ENCODE measurements around the gene BARX2.

The BARX2 gene

DNA sequence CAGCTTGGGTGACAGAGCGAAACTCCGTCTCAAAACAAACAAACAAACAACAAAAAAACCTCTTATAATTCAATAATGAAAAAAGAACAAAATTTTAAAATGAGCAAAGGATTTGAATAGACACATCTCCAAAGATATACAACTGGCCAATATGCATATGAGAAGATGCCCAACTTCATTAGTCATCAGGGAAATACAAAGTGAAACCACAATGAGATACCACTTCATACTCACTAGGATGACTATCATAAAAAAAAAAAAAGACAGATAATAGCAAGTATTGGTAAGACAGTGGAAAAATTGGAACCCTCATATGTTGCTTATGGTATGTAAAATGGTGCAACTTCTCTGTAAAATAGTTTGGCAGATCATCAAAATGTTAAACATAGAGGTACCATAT is 28.7 kb upstream of the BARX2 start:
- no peak overlapping the region for H3K4me3 ChIP-seq (ENCODE audit: low read length)
- TF ChIP-seq, protein P1, sequence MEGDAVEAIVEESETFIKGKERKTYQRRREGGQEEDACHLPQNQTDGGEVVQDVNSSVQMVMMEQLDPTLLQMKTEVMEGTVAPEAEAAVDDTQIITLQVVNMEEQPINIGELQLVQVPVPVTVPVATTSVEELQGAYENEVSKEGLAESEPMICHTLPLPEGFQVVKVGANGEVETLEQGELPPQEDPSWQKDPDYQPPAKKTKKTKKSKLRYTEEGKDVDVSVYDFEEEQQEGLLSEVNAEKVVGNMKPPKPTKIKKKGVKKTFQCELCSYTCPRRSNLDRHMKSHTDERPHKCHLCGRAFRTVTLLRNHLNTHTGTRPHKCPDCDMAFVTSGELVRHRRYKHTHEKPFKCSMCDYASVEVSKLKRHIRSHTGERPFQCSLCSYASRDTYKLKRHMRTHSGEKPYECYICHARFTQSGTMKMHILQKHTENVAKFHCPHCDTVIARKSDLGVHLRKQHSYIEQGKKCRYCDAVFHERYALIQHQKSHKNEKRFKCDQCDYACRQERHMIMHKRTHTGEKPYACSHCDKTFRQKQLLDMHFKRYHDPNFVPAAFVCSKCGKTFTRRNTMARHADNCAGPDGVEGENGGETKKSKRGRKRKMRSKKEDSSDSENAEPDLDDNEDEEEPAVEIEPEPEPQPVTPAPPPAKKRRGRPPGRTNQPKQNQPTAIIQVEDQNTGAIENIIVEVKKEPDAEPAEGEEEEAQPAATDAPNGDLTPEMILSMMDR (conservative IDR thresholded peaks at IDR 0.05; ENCODE audit: low read depth, low read length) = no peak
- DNase-seq (ENCODE audit: low read depth) = no peak

DNA sequence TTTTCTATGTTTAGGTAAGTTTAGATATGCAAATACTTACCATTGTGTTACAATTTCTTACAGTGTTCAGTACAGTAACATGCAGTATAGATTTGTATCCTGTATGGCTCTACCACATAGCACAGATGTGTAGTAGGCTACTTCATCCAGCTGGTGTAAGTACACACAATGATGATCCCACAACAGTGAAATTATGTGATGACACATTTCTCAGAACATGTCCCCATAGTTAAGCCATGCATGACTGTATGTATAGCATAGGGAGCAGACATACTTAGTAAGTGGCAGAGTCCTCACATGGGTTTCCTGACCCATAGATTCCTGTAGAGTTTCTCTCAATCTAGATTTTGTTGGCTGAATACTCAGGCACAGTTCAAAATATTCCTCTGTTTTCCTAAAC is 26.8 kb upstream of the BARX2 start:
- no peak overlapping the region for H3K4me3 ChIP-seq (ENCODE audit: low read length)
- no peak for DNase-seq (ENCODE audit: low read depth)
- TF ChIP-seq, protein P1 (conservative IDR thresholded peaks at IDR 0.05; ENCODE audit: low read depth, low read length) = no peak

DNA sequence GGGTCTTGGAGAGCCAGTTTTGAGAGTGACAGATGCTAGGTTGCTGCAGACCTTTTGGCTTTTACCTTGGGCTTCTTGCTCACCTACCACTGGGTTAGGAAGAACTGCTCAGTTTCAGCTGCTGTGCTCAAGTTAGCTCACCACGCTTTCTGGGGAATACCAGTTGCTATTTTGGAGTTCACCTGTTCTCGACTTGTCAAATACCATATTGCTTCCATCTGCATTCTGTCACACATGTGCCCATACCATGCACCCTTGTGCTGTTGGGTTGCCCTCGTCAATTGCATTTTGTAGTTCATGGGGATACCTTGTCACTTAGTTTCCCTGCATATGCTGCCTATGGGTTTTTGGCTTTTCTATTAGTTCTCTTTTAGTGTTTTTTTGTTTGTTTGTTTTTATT is 23.0 kb upstream of the BARX2 start:
- H3K4me3 ChIP-seq (ENCODE audit: low read length) = no peak overlapping the region
- no peak for DNase-seq (ENCODE audit: low read depth)
- TF ChIP-seq, protein P1 (conservative IDR thresholded peaks at IDR 0.05; ENCODE audit: low read depth, low read length) = no peak

DNA sequence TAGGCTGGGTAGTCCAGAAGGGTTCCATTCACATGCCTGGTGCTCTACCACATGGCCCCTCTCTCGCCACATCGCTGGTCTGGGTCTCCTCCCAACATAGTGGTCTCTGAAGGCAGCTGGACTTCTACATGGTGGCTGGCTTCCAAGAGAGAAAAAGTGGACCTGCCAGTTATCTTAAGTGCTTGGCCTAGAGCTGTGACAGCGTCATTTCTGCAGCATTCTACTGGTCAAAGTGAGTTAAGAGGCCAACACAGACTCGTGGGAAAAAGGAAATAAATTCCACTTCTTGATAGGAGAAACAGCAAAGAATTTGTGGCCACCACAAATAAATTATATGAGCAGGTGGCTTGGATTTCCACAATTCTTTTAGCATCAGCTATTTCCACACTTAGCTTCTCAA is 21.0 kb upstream of the BARX2 start:
- H3K4me3 ChIP-seq (ENCODE audit: low read length) = no peak overlapping the region
- DNase-seq (ENCODE audit: low read depth) = no peak
- TF ChIP-seq, protein P1 (conservative IDR thresholded peaks at IDR 0.05; ENCODE audit: low read depth, low read length) = no peak

DNA sequence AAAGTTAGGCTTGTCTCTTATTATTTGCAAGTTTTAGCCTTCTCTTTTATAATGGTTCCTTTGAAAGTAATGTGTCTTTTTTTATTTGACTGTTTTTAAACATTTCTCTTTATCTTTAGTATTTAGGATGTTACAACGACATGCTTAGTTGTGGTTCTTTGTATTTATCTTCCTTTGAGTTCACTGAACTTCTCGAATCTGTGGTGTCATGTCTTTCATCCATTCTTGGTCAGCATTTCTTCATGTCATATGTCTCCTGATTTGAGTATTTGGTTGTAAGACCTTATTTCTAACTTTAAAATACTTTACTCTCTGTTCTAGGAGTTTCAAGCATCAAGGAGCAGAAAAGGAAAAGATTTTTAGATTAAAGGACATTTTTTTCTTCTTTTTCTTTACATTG is 15.9 kb upstream of the BARX2 start:
- no peak overlapping the region for H3K4me3 ChIP-seq (ENCODE audit: low read length)
- TF ChIP-seq, protein P1 (conservative IDR thresholded peaks at IDR 0.05; ENCODE audit: low read depth, low read length) = no peak
- no peak for DNase-seq (ENCODE audit: low read depth)

DNA sequence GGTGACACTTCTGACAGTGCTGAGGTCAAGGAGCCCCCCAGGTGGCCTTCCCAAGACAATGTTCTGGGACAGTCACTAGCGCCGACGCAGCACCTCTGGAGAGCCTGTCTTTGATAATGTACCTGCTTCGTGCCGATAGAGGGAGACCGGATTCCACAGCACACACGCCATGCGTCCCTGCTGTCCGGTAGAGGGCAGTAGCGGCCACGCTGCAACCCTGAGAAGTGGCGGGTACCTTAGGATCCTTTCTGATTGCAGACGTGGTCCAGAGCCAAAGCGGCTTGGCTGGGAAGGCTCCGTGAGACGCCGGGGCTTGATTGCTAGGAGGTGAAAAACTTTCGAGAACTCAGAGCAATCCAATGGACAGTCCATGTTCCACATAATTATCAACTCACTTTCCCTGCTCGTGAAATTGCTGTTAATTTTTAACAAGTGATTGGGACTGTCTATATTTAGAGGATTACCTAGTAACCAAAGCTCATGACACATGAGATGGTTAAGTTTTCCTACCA is 11.4 kb upstream of the BARX2 start:
- no peak overlapping the region for H3K4me3 ChIP-seq (ENCODE audit: low read length)
- peak; percentile 43 for DNase-seq (ENCODE audit: low read depth)
- TF ChIP-seq, protein P1 (conservative IDR thresholded peaks at IDR 0.05; ENCODE audit: low read depth, low read length) = peak; percentile 100

DNA sequence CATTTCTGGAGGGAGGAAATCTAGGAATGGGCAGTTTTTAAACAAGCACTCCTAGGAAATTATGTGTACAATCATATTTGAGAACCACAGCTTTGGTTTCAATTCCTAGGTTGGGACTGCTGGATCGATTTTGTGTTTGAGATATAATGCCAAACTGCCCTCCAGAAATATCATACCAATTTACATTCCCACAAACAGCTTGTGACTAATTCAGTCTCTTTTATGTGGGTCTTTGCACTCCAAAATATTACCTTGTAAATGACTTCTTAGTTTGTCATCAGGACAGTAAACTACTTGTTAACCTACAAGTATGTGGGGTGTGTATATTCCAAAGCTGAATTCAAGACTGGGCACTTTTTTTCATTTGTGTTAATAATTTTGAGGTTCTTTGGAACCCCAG is 9.8 kb upstream of the BARX2 start:
- H3K4me3 ChIP-seq (ENCODE audit: low read length) = no peak overlapping the region
- TF ChIP-seq, protein P1 (conservative IDR thresholded peaks at IDR 0.05; ENCODE audit: low read depth, low read length) = no peak
- DNase-seq (ENCODE audit: low read depth) = no peak
